GM21529 (cell line): ENCODE measurements around the gene NIPAL3.
A peak's percentile ranks its signal among the peaks of the same experiment; 100 is the strongest.

Source experiments
- ATAC-seq: cut with Tn5 transposase; IDR thresholded peaks from one replicate; pipeline ENCODE4 v1.9.1; 2021; ENCODE audit not compliant: unreplicated experiment

The NIPAL3 gene

DNA sequence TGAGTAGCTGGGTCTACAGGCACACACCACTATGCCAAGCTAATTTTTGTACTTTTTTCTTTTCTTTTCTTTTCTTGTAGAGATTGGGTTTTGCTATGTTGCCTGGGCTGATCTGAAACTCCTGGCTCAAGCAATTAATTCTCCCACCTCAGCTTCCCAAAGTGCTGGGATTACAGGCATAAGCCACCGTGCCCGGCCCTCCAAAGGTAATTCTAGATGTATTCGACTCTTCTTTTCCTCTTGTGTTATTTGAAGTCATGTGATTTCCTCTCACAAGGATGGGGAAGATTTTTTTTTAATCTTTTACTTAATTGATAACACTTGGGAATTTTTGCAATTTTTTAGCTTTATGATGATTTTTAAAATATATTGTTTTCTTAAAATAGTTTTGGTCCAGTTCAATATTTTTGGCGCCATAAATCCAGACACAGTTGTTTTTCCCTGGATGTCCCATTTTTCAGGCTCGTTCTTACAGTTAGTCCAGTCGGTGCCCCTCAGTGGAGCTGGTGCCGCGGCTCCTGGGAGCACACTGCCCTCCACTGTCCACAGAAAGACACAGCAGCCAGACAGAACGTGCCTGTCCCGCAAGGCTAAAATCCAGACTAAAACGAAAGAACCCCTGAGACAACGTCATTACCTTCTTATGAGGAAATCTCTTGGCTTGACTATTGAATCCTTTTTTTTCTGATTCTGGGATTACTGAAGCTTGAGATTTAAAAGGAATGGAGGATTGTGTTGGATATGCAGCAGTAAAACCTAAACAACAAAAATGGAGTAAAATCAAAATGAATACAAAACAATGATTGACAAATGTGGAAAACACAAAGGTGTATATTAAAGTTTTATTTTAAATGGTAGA, 24.4 kb upstream of the NIPAL3 start:
- ATAC-seq: peak; percentile 53

DNA sequence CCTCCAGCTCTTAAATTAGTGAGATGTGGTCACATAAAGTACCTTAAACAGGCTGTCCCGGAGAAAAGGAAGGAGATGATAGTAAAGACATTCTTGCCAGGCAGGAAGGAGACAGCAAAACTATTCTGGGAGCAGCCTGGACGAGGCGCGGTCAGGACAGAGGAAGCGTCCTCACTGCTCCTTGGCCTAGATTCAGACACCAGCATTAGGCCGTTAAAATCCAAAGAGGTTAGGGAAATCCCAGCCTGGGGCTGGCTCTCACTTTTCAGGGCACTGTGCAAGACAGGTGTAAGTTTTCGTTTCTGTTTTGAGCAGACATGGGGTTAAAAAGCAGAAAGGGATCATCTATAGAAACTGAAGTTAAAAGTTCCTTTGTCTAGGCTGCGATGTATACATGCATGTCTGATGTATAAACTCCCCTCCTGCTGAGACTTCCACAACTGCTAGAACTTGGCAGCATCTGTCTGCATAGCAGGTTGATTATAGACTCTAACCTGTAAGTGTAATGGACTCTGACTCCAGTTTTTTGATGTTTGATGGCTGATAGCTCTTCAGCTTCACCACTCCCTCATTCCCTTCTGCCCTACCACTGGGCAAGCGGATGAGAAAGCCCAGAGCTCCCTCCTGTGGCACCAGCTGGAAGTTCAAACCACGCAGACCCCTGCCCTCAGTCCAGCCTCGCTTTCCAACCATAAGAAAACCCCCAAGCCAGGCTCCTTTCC, 23.6 kb upstream of the NIPAL3 start:
- ATAC-seq: peak; percentile 78

DNA sequence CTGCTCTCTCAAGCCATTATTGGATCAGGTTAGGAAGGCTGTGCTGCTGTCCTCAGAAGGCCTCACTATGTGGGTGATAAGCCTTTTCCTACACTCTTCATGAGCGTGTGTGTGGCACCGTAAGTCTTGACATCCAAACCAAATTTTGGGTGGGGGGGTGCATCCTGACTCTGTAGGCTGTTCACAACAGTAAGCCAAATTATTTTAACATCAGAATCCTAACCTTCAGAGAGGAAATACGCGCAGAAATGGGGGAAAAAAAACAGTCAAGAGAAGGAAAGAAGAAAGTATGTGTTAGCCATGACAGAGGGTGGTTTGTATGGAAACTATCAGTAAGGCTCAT, 23.0 kb upstream of the NIPAL3 start:
- ATAC-seq: no peak

DNA sequence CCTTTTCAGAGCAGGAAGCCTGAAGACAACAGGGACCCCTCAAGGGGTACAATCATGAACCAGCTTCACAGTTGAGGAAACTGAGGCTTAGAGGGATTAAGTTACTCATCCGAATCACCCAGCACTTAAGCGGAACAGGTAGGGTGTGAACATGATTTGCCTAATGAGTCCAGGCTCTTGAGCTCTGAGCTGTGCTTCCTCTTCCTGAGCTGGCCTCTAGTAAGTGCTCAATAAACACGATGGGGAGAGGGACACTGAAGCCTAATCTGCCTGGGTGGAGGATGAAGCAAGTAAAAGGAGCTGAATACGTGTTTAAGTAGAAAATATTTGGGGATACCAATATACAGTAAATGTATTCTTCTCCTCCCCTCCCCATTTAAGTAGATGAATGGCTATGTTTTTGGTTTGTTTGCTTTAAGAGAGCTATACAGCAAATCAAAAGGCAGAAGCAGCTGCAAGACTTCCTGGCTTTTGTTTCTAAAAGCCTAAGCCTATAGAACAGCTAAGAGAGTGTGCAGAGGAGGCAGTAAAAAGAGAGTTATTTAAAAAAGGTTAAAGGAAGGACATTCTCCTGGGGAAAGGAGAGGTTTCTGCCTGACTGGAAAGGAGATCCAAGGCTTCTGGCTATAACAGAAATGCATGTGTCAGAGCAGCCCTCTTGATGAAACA, 22.5 kb upstream of the NIPAL3 start:
- ATAC-seq: no peak

DNA sequence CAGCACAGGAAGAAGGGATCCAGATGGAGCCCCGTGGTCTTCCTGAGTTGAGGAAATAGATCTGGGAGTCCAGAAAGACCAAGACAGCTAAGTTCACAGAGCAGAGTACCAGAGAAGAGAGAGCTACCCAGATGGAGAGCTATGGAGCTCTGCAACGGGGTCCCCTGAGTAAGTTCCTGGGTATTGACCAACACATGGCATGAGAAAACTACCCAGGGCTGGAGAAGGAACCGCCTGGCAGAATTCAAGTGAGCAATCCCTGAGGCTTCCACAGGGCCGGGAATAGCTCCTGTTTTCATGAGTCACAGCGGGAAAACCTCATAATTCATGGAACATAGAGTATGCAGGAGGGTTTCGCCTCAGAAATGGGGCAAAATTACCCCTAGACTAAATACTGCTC, 21.7 kb upstream of the NIPAL3 start:
- no peak for ATAC-seq

DNA sequence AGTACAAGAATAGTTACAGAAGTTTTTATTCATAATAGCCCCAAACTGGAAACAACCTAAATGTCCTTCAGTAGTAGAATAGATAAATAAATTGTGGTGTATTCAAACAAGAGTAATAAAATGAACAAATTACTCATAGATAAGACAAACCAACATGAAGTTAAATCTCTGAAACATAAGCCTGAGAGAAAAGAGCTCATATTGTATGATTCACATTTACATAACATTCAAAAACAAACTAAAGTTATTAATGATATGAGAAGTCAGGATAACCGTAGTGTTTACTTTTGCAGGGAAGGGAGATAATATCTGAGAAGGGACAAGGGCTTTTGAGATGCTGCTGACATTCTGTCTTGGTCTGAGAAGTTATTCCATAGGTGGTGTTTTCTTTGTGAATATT, 15.5 kb upstream of the NIPAL3 start:
- ATAC-seq: no peak

DNA sequence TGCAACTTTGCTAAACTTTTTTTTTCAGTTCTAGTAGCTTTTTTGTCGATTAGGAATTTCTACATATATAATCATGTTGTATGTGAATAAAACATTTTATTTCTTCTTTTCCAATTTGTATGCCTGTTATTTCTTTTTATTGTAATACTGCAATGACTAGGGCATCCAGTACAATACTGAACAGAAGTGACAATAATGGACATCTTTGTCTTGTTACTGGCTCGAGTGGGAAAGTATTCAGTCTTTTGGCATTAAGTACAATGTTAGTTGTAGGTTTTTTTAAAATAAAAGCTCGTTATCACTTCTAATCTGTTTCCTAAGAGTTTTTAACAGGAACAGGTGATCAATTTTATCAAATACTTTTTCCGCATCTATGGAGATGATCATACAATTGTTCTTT, 11.8 kb upstream of the NIPAL3 start:
- no peak for ATAC-seq

DNA sequence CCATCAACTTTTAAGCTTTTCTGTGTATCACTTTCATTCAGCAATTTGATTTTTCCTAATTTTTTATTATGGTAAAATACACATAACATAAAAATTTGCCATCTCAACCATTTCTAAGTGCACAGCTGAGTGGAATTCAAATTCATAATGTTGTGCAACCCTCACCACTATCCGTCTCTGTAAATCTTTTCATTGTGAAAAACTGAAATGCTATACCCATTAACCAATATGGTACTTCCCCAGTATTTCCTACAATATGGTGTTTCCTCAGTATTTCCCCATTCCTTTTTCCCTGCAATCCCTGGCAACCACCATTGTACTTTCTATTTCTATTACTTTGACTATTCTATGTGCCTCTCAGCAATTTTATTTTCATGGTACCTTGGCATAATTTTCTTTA, 8.8 kb upstream of the NIPAL3 start:
- no peak for ATAC-seq

DNA sequence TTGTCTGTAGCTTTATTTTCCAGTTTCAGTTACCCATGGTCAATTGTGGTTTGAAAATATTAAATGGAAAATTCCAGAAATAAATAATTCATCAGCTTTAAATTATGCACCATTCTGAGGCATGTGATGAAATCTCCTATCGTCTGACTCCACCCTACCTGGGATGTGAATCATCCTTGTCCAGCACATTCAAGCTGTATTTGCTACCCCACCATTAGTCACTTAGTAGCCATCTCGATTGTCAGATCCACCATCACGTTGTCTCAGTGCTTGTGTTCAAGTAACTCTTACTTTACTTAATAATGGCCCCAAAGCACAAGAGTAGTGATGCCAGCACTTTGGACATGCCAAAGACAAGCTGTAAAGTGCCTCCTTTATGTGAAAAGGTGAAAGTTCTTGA, 6.1 kb upstream of the NIPAL3 start:
- no peak for ATAC-seq

DNA sequence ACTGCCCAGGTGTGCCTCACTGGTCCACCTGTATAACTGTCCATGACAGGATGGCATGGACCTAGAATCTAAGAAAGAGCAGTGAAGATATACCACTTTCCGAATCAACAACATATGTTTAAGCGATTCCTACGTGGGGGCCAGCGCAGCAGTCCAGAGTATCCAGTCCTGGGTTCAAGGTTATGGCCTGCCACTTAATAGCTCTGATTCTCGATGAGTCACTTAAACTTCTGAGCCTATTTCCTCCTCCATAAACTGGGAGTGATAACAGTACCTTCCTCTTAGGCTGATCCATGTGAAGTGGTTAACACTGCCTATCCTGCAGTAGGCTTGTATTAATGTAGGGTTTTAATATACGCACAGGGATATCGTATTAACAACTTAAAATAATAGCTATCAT, 4.9 kb upstream of the NIPAL3 start:
- ATAC-seq: no peak

DNA sequence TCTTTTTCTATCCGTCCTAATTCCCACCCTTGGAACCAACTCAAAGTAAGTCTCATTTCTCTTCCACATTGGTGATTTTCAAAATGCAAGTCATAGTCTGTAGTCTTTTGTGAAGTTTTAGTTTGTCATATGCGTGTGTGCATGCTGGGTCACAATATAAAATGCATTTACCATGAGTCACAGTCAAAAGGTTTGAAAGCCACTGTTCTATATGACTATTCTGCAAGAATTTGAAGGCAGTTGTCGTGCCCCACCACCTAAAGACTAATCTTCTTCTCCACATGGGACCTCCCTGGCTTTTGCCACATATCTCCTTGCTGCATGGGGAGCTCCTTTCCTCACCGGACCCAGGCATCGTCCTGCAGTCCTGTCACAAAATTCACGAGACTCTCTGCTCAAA, 3.6 kb upstream of the NIPAL3 start:
- ATAC-seq: no peak

DNA sequence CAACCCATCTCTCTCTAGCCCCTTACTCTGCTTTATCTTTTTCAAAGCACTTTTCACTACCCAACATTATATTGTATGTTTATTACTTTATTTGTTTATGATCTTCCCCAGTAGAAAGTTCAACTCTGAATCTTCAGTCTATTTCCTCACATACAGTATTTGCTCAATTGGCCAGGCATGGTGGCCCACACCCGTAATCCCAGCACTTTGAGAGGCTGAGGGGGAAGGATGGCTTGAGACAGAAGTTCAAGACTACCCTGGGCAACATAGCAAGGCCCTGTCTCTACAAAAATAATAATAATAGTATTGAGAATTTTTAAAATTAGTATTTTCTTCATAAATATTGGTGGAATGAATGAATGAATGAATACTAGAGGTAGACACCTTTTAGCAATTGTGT, 3.2 kb upstream of the NIPAL3 start:
- ATAC-seq: no peak

DNA sequence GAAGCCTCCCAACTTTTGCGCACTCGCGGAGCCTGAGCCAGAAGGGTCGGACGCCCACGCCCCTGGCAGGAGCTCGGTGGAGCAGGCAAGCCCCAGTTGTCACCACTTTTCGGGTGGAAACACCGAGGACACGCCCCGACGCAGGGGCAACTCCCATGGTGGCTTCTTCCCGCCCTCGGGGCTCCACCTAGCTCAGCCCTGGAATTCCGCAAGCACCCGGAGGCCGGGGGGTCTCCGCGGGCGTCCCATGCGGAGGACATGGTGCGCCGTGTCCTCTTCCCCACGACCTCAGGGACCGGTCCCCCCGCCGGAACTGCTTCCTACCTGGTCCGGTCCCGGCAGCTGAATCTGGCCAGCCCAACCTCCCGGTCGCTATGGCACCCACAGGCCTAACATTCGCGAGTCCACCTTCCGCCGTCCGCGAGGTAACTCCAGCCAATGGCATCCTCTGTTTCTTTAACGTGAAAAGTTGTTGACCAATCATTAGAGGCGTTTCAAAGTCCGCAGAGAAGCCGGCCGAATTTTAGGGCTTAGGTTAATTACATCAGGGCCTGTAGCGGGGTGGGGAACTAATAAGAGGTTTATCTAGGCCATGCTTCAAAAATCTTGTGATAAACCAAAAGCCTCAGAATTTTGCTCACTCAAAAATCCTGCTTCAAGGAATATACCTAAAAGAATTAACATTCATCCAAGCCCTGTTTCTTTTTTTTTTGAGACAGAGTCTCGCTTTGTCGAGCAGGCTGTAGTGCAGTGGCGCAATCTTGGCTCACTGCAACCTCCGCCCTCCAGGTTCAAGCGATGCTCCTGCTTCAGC, 2.0 kb upstream of the NIPAL3 start, which contains the start of gene STPG1:
Gene STPG1, minus strand, starts transcription at position 433 of the 814 bp plus-strand sequence. CDS start 12,394 bp downstream, outside the sequence.
- peak; percentile 35 for ATAC-seq

DNA sequence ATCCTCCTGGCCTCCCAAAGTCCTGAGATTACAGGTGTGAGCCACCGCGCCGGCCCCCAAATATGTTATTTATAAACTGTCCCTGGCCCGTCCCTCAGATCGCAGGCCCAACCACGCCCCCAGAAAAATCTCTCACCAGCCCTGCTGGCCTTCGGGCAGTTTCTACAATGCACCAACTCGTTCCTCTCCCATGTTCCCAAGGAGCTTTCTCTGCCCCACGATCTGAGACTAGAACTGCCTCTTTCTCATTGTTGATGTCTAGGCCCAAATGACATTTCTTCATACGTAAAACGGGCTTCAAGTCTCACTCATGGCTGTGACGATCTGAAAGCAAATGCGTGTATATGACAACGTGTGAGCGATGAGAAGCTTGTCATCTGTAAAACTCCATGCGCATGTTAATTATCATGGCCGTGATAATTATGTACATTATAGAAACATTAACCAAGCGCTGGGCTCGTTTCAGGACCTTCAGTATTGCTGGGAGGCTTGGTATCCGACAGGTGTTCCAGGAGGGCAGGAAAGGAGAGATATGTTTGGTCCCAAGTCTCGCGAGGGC, 748 bp upstream of the NIPAL3 start:
- ATAC-seq: no peak

DNA sequence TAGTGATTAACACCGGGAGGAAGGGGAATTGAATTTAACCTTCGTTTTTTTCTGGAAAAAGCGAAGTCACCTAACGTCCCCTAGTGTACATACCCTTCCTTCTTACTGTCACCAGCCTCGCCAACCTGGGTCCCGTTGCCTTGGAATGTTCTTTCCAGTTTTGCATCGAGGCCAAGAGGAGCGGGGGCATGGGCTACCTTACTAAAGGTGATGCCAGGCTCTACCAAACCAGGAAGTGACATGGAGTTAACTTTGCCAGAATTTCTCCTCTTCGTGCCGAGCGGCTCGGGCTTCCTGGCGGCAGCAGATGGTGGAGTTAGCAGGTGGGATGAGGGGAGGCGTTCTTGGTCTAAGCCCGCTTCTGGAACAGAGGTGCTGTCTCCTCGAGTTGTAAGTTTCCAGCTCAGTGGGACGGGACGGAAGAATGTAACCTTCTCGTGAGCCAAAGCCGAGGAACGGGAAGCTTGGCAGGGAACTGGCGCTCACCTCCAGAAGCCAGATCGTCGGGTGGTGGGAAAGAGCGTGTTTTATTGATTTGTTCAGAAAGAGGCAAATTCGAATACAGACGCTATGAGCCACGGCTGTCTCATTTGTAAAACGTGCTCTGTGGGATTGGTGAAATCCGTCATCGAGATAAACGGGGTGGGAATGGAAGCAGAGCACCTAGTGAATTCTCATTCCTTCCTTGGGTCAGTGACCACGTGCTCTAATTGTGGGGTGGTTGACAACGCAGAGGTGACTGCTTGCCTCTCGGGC, 486 bp downstream of the NIPAL3 start:
- peak; percentile 3 for ATAC-seq

DNA sequence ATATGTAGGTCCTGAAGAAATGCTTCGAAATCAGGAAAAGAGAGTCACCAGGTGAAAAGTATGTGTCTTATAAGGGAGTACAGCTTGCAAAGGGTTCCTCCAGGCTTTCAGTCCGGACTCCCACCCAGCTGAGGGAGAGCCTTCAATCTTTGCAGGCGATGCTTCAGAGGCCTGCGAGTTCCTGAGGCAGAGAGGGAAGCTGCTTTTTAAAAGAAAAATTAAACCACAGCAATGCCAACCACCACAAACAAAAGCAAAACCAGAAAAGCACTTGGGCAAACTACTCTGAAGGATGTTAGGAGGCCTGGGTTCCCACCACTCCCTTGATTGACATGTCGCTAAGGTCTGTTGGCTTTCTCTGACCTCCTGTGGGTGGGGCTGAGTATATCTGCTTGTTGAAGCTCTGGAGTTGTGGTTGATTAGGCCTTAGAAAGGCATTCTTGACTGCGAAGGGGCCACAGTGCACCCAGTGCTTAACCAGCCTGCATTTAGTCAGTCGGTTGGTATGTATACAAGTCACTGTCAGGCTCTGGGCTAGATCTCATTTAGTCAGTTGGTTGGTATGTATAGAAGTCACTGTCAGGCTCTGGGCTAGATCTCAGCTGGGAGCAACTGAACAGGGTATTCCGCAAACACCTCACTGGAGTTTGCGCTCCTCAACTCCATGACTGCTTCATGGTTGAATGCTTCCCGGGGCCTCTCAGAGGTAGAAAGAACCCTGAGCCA, 1.2 kb downstream of the NIPAL3 start:
- ATAC-seq: no peak

DNA sequence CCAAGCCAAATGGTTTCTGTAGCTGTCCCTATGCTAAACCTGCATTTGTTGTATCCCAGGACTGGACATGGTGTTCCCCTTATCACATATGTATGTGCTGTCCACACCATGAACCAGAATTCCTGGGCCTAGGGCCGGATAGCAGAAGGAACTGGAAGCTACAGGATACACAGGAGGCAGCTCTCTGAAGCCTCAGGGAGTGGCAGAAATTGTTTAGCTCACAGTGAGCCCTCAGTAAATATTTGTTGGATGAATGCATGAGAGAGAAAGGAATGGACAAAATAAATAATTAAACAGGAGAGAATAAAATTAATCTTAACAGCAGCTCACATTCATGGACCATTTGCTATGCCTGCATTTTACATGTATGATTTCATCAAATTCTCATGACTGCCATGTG, 2.1 kb downstream of the NIPAL3 start:
- ATAC-seq: no peak

DNA sequence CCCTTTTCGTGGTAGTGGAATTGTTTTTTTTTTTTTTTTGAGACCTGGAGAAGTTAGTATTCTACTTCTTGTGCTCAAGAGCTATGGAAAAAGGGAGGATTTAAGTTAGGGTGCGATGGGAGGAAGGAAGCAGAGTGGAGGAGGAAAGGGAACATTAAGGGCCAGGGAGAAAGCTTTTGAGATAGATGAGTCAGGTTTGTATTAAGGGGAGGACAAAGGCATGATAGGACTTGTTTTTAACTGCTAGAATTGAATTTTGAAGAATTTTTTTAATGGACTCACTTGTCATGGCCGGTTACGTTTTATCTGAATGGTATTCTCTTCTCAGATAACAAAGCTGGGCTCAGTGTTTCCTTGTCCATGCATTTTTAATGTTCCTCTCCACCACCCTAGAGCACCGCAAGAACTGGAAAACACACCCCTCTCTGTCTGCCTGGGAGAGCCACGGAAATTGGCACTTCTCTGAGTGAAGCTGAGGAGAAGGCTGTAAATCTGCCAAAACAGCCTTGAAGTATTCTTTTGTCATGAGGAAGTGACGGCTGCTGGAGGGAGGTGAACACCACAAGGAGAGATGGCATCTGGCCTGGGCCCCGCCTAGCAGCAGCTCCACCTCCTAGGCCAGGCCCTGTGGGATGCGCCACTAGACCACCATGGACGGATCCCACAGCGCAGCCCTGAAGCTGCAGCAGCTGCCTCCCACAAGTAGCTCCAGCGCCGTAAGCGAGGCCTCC, 3.5 kb downstream of the NIPAL3 start:
- ATAC-seq: no peak

DNA sequence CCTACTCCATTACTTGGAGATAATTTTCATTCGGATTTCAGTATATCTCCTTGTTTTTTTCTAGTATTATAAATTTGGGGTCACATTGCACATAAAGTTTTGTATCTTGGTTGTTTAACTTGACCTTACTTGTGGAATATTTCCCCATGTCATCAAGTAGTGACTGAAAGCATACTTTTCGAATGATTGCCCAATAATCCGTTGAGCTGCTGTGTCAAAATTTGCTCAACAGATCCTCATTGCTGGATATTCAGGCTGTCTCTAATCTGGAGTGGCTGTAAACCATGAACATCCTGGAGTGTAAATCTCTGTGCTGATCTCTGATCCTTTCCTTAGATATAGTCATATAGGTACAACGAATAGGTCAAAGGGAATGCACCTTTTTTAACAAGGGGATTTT, 4.9 kb downstream of the NIPAL3 start:
- ATAC-seq: no peak
